ENCODE measurements around the gene GAK.

Gene GAK

DNA sequence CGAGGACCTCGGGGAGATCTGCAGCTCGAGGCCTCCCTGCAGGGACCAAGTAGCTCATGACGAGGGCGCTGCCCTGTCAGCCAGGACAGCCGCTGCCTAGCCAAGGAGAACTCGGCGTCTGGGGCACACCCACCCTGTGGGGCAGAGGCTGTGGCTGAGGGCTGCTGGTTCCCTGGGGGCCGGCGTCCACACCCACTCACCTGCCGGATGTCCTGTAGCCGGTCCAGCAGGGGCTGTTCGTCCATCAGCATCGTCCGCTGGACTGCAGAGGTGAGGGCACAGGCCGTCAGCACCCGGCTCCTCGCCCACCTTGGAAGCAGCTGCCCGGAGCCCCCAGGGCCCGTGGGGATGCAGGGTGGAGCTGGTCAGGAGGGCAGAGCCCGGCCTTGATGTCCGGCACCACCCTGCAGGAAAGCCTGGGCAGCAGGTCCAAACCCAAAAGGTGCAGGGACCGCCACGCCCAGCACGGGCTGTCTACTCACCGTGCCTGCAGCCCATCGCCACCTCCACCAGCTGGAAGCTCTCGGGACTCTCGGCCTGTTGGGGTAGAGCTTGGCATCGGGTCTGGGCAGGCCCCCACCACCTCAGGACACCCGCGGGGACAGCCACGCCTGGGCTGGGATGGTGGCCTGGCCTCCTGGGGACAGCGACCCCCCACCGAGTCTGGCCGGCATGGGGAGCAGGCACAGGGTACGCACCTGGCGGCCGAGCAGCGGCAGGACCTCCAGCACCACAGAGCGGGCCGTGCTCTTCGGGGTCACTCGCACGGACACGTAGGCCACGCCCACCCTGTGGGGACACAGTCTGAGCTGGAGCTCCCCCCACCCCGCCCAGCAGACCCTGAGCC, 34.4 kb upstream of the GAK start:
- no peak for DNase-seq (ENCODE audit: low spot score)
- H3K4me3 ChIP-seq: no peak overlapping the region
- H3K27ac ChIP-seq: no peak overlapping the region
- TF ChIP-seq, protein P1, sequence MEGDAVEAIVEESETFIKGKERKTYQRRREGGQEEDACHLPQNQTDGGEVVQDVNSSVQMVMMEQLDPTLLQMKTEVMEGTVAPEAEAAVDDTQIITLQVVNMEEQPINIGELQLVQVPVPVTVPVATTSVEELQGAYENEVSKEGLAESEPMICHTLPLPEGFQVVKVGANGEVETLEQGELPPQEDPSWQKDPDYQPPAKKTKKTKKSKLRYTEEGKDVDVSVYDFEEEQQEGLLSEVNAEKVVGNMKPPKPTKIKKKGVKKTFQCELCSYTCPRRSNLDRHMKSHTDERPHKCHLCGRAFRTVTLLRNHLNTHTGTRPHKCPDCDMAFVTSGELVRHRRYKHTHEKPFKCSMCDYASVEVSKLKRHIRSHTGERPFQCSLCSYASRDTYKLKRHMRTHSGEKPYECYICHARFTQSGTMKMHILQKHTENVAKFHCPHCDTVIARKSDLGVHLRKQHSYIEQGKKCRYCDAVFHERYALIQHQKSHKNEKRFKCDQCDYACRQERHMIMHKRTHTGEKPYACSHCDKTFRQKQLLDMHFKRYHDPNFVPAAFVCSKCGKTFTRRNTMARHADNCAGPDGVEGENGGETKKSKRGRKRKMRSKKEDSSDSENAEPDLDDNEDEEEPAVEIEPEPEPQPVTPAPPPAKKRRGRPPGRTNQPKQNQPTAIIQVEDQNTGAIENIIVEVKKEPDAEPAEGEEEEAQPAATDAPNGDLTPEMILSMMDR (IDR thresholded peaks at IDR 0.05): no peak

DNA sequence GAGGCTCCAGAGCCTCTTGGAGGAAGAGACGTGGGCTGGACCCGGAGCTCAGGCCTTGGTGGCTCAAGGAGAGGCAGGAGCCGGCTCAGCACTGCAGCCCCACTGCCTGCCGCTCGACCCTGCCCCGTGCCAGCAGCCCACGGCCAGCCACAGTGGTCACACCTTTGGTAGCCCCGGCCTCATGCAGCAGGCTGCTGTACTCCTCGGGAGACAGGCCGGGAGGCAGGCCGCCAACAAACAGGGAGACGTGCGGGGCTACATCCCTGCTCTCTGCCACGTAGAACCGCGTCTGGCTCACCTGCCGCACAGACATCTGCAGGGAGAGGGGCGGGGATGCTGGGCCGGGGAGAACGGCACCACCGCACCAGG, 33.6 kb upstream of the GAK start:
- TF ChIP-seq, protein P1 (IDR thresholded peaks at IDR 0.05): no peak
- H3K27ac ChIP-seq: no peak overlapping the region
- DNase-seq (ENCODE audit: low spot score): no peak
- H3K4me3 ChIP-seq: no peak overlapping the region

DNA sequence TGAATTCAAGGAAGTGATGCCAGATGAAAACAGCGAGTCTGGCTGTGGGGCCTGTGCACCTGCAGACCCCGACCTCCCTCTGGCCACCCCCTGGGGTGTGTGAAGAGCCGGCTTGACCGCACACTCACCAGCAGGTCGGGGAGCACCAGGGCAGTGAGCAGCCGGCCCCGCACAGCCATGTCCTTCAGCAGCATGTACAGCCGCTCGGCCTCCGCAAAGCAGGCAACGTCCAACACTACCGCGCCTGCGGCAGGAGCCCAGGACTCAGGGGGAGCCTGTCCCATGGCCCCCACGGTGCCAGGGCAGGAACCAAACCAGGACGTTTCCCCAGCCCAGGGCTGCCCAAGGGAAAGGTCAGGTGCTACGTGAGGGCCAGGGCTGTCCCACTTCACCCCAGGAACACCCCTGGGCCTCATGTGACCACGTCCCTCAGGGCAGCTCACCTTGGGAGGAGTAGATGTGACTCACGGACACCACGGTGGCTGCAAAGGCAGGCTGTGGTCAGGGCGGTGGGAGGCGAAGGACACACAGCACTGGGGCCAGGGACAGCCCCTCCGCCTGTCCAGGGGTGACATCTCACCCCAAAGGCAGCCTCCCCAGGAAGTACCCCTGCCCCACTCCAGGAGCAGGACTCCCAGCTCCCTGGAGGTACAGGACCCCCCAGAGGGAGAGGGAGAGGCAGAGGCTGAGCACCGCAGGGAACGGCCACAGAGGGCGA, 33.1 kb upstream of the GAK start:
- no peak for DNase-seq (ENCODE audit: low spot score)
- Histone ChIP-seq H3K27ac (no peak overlapping the region), H3K4me3 (no peak overlapping the region)
- TF ChIP-seq, protein P1 (IDR thresholded peaks at IDR 0.05): no peak

DNA sequence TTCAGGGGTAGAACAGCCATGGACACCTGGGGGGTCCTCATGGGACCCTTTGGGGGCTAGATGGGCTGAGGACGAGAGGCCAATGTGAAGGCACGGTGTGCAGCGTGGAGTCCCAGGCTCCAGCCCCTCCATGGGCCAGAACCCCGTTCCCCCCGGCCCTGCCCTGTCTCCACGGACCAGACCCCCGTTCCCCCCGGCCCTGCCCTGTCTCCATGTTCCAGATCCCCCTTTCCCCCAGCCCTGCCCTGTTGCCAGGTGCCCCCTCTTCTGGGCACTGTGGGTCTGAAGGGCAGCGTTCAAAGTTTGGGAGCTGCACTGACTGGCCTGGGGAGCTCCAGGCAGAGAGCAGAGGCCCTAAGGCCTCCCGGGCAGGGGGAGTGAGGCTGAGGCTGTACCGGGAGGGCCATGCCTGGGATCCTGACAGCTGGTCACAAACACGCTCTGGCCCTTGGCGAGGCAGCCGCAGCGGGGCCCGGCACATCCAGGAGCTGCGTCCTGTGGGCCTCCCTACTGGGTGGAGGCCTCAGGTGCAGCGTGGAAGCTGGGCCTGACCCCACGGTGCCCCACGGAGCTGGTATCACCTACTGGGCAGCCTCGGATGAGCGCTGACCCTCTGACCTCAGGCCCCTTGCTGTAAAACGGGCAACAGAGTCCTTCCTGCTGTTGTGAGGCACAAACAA, 32.4 kb upstream of the GAK start:
- TF ChIP-seq, protein P1 (IDR thresholded peaks at IDR 0.05): no peak
- no peak for DNase-seq (ENCODE audit: low spot score)

DNA sequence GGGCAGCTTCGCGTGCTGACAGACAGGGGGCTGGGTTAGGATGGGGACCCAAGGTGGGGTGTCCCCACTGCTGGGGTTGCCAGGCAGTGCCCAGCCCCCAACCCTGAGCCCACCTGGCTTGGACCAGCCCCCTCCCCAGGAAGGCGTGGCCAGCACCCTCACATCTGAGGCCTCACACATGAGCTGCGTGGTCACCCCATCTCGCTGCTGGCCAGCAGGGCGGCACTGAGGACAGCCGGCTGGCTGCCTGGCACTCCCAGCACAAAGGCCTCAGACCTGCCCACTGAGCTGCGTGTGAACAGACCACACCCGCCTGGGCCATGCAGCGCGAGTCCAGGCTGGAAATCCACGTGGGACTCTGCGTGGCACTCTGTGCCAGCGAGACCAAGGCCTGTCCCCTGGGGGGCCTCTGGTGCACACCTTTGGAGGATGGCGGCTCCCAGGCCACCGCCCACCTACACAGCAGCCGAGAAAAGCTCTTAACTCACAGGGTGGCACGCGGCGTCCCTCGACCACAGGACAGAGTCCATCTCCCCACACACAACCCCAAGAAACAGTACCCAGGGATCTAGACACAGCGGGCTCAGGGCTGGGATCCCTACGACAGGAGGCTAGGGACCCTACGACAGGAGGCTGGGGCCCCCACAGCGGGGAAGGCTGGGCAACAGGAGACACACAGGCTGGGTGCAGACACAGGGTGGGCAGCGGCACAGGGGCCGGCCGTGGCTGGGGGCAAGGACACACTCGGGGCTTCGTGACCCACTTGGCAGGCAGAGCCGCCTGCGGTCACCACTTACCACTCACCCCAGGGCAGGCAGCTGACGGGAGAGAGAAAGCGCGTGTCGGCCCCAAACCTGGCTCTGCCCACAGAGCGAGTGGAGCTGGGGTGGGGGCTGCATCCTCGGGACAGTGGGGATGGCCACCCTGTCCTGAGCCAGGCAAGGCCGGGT, 31.4 kb upstream of the GAK start:
- no peak for DNase-seq (ENCODE audit: low spot score)
- TF ChIP-seq, protein P1 (IDR thresholded peaks at IDR 0.05): no peak
- no peak overlapping the region for H3K27ac ChIP-seq
- no peak overlapping the region for H3K4me3 ChIP-seq

More for the DNA sequence above, 32.4 kb upstream of the GAK start:
- Histone ChIP-seq H3K27ac (no peak overlapping the region), H3K4me3 (no peak overlapping the region)
